ENCODE results near the gene COBLL1.
"Not testable (repeated sequence)": the region's sequence is repeated elsewhere in the genome, so short reads cannot be mapped to it uniquely, and the experiment has no call there.

The COBLL1 gene

DNA sequence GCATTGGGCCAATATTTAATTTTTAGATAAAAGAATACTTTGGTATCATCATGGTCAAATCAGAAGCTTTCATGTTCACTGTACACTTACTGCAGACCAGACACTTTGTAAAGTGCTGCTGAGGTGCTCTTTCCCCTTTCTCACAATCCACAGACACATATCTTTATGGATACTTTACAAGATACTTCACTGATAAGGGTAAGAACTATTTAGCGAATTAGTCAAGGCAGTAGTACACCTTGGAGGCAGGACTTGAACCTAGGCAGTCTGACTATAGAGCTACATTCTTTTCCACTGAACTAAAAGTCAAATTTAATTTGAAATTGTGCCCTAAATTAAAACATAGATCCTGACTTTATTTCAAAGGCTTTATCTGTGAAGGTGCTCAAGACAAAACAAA is 60.2 kb downstream of the COBLL1 start:
- DNase-seq, result no peak

DNA sequence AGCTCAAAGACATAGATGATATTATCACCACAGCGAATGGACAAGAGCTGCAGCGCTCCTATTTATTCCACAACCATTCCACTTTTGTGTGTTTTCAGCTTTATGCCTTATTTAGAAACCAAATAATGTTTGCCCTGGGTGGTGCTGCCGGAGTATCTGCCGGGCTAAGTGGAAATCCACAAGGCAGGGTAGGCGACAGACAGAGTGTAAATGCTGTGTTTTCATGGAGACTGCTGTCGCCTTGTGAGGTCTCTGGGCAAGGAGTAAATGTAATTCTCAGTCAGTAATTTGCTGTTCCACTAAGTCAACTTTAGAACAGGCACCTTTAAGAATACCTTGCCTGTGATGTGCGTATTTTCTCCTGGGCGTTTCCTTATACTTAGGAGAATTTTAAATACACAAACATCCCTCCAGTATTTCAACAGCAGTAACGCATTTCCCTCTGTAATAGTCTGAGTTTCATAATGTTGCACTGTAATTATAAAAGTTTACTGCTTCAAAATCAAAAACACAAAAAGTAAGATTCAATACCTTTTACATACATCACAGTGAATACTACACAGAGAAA is 60.9 kb downstream of the COBLL1 start:
- no peak for DNase-seq

DNA sequence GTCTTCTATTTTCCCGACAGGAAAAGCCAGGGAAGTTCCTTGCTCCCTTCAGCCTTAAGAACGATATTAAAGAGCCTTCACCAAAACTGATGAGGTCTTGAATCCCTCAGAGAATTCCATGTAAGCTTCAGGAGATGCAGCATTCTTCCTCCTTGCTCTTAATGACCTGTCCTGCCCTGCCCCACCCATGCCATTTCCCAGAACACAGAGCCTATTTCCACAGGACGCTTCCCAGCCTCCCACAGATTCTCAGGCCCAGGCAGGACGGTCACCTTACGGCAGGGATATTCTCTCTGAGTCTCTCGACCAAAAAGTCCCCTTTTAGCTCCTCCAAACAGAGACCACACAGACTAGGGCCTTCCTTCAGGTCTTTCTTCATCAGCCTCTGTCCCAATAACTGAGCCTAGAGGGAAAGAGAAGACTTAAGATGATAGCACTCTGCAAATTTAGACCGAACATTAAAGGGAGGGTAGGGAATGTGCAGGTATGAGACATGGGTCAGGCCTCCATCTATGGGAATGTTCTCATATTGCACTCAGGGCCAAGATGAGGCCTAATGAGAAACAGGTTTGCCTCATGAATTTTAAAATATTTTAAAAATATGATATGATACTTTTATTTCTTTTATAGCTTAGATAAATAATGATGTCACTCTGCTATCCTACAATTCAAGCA is 62.1 kb downstream of the COBLL1 start:
- no peak for DNase-seq

DNA sequence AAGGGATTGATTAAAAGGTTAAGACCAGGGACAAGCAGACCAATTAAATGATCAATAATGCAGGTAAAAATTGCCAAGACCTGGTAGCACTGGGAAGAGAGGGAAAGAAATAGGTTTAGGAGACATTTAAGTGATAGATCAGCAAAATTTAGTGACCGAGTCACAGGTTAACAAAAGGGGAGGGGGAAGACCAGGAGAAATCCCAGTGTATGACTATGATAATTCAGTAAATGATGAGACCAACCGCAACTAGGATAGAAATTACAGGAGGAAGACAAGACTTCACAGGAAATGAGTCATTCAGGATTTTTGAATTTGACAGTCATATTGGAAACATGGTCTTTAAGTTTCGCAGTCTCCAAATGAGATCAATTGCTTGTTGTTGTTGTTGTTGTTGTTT is 62.9 kb downstream of the COBLL1 start:
- DNase-seq, result no peak

GRCh38 chr2:164777847-164778461 is 63.7 kb downstream of the COBLL1 start:
- DNase-seq, result no peak

DNA sequence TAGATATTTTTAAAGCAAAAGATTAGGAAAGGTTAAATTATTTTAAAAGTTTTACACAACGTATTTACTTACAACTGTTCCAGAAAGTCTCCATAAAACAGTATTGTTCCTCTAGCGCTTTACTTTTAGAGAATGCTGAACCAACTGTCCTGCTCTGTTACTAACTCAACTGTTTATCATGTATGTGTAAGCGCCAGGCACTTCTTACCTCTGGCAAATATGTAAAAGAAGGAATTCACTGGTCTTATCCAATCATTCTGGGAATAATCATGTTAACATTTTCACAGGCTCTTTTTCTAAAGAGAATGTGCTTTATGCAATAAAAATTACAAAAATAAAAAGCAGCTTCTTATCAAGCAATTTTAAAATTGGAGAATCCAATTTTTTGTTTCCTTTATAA is 68.0 kb downstream of the COBLL1 start:
- DNase-seq, result no peak

DNA sequence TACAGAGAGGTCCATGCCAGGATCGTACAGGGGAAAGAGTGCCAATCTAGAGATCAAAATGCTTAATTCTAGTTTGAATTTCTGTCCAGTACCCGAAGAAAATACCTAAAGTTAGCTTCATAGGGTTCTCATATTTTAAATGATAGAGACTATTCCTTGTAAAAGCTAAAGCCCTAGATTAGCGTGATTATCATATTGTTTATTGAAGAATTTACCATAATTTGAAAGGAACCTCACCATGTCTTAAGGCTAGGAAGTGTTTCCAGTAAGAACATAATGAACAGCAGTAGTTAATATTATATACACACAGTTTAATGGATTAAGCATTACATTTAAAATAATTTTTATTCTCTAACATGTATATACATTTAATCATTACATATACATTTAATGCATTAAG is 68.5 kb downstream of the COBLL1 start:
- no peak for DNase-seq

- no peak for DNase-seq
Measured at GRCh38 chr2:164771897-164772296, 69.7 kb downstream of the COBLL1 start.

GRCh38 chr2:164770421-164770916 is 71.2 kb downstream of the COBLL1 start:
- no peak for DNase-seq

- no peak for DNase-seq
Measured at GRCh38 chr2:164766954-164767320, 74.7 kb downstream of the COBLL1 start.

DNA sequence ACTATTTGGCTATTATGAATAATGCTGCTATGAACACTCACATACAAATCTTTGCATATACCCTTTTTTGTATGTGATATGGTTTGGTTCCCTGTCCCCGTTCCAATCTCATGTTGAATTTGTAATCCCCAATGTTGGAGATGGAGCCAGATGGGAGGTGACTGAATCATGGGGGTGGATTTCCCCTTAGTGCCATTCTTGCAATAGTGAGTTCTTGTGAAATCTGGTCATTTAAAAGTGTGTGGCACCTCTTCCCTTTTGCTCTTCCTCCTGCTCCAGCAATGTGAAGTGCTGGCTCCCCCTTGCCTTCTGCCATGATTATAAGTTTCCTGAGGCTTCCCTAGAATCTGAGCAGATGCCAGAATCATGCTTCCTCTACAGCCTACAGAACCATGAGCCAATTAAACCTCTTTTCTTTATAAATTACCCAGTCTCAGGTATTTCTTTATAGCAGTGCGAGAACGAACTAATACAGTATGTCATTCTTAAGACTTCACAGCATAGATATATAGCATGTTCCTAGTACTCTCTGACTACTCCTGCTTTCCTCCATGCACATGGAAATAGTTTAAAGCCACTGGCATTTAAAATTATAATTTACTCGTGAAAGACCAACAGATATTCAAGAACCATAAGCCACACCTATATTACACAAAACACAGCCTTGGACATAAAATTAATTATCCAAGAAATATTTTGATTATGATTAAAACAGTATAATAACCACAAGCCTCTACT is 75.2 kb downstream of the COBLL1 start:
- DNase-seq, result no peak

- DNase-seq, result no peak
Measured at GRCh38 chr2:164764996-164765395, 76.6 kb downstream of the COBLL1 start.

- no peak for DNase-seq
Measured at GRCh38 chr2:164764474-164764873, 77.1 kb downstream of the COBLL1 start.

GRCh38 chr2:164763431-164763830 is 78.2 kb downstream of the COBLL1 start:
- no peak for DNase-seq

GRCh38 chr2:164761737-164762460 is 79.7 kb downstream of the COBLL1 start:
- DNase-seq, result no peak

DNA sequence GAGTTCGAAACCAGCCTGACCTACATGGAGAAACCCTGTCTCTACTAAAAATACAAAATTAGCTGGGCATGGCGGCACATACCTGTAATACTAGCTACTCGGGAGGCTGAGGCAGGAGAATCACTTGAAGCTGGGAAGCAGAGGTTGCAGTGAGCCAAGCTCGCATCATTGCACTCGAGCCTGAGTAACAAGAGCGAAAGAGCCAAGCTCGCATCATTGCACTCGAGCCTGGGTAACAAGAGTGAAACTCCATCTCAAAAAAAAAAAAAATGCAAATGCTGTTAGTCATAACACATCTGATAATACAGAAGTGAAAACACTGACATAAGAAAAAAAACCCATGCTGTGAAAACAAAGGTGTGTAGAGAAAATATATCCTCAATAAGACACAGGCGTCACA is 80.4 kb downstream of the COBLL1 start:
- DNase-seq, result not testable (repeated sequence)

- no peak for DNase-seq
Measured at GRCh38 chr2:164760179-164760578, 81.4 kb downstream of the COBLL1 start.

- DNase-seq, result no peak
Measured at GRCh38 chr2:164757934-164758695, 83.5 kb downstream of the COBLL1 start.

GRCh38 chr2:164756773-164757172 is 84.8 kb downstream of the COBLL1 start:
- DNase-seq, result no peak

GRCh38 chr2:164755952-164756351 is 85.7 kb downstream of the COBLL1 start:
- no peak for DNase-seq

- DNase-seq, result no peak
Measured at GRCh38 chr2:164754157-164755093, 87.2 kb downstream of the COBLL1 start.

Measured in activated T-cell treated with anti-CD3 and anti-CD28 coated beads for 4 hours (primary cell).